ENCODE measurements around the gene CD2.

DNA sequence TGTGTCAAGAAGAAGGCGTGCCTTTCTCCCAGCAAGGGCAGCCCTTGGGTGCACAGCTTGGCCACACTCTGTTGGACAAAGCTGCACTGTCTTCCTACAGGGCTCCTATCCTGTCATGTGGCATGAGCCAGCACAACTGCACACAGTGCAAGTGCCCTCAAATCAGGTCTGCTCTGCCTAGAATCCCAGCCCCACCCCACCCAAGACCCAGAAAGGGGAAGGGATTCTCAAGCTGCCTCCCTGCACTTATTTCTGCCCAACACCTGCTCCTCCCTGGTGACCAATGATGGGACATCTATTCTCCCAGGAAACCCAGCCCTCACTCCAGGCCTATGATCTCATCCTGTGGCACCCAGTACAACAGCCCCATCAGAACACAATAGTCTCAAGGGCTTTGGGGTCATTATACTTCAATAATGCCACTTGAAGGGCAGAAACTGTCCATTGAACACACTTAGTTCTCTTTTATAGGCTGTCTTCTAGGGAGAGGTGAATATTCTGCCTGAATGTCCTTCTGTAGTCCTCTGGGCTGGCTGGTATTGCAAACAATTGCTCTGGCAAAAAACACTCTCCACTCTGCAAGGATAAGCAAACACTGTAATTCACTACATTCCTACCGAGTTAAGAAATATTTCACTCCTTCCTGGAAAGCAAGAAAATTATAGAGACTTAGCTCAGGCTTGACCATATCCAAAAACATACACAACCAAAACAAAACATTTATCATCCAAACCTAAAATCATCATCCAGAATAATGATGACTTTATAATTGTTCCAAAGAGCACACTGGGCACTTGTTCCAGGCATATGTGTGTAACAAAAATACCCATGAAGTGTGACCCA, 43.6 kb upstream of the CD2 start:
- TF ChIP-seq, protein P1, sequence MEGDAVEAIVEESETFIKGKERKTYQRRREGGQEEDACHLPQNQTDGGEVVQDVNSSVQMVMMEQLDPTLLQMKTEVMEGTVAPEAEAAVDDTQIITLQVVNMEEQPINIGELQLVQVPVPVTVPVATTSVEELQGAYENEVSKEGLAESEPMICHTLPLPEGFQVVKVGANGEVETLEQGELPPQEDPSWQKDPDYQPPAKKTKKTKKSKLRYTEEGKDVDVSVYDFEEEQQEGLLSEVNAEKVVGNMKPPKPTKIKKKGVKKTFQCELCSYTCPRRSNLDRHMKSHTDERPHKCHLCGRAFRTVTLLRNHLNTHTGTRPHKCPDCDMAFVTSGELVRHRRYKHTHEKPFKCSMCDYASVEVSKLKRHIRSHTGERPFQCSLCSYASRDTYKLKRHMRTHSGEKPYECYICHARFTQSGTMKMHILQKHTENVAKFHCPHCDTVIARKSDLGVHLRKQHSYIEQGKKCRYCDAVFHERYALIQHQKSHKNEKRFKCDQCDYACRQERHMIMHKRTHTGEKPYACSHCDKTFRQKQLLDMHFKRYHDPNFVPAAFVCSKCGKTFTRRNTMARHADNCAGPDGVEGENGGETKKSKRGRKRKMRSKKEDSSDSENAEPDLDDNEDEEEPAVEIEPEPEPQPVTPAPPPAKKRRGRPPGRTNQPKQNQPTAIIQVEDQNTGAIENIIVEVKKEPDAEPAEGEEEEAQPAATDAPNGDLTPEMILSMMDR (IDR thresholded peaks at IDR 0.05 in 4 of 5, conservative IDR thresholded peaks at IDR 0.05 in 1 of 5), result no peak
- TF ChIP-seq POLR2A (IDR thresholded peaks at IDR 0.05), result no peak
